ENCODE measurements around the gene PPP1CB.

DNA sequence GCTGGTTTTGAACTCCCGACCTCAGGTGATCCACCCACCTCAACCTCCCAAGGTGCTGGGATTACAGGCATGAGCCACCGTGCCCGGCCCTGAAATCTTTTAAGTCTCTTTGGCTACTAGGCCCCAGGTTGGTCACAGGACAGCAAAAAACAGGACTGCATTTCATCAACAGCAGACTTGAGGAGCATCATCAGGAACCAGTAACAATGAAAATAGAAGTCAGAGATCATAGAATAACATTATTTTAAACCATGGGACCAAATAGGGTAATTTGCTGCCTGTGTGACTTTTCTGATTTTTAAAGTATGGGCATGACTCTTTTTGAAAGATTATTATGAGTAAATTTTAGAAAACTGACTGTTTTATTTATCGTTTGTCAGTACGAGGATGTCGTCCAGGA, 24.8 kb downstream of the PPP1CB start:
- TF ChIP-seq, protein P1, sequence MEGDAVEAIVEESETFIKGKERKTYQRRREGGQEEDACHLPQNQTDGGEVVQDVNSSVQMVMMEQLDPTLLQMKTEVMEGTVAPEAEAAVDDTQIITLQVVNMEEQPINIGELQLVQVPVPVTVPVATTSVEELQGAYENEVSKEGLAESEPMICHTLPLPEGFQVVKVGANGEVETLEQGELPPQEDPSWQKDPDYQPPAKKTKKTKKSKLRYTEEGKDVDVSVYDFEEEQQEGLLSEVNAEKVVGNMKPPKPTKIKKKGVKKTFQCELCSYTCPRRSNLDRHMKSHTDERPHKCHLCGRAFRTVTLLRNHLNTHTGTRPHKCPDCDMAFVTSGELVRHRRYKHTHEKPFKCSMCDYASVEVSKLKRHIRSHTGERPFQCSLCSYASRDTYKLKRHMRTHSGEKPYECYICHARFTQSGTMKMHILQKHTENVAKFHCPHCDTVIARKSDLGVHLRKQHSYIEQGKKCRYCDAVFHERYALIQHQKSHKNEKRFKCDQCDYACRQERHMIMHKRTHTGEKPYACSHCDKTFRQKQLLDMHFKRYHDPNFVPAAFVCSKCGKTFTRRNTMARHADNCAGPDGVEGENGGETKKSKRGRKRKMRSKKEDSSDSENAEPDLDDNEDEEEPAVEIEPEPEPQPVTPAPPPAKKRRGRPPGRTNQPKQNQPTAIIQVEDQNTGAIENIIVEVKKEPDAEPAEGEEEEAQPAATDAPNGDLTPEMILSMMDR (IDR thresholded peaks at IDR 0.05) = no peak
- no peak for TF ChIP-seq POLR2AphosphoS5 (IDR thresholded peaks at IDR 0.05; ENCODE audit: low read depth, low read length)
- no peak for TF ChIP-seq SIN3A (IDR thresholded peaks at IDR 0.05; ENCODE audit: borderline replicate concordance, insufficient read depth, low read depth, low read length)
- TF ChIP-seq REST (IDR thresholded peaks at IDR 0.05; ENCODE audit: insufficient read depth in 1 of 2, low read depth in 2 of 2, low read length in 1 of 2) = no peak
